ENCODE results near the gene AEBP2.

DNA sequence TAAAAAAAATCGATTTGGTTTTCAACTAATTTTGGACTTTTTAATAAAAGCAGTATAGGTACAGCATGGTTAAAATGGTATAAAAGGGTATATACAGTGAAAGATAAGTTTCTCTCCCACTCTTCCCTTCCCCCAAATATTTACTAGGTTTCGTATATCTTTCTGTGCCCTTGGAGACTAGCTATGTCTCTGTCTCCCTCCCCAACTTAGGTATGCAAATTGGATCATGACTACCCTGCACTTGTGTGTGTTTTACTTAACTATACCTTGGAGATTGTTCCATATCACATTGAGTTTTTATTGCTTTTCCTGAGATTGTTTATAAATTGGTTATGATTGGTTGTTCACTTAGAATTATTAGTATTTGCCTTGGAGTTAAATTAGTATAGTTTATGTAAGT is 19.4 kb downstream of the AEBP2 start:
- TF ChIP-seq, protein P1, sequence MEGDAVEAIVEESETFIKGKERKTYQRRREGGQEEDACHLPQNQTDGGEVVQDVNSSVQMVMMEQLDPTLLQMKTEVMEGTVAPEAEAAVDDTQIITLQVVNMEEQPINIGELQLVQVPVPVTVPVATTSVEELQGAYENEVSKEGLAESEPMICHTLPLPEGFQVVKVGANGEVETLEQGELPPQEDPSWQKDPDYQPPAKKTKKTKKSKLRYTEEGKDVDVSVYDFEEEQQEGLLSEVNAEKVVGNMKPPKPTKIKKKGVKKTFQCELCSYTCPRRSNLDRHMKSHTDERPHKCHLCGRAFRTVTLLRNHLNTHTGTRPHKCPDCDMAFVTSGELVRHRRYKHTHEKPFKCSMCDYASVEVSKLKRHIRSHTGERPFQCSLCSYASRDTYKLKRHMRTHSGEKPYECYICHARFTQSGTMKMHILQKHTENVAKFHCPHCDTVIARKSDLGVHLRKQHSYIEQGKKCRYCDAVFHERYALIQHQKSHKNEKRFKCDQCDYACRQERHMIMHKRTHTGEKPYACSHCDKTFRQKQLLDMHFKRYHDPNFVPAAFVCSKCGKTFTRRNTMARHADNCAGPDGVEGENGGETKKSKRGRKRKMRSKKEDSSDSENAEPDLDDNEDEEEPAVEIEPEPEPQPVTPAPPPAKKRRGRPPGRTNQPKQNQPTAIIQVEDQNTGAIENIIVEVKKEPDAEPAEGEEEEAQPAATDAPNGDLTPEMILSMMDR (IDR thresholded peaks at IDR 0.05), result no peak
- no peak for TF ChIP-seq POLR2A (IDR thresholded peaks at IDR 0.05)

All from testis (tissue), 2 donors.